ENCODE results near the gene CHSY3. TPM values are rescaled to one million over a fixed set of nuclear protein-coding genes. Genes with fewer than 3 reads are reported as not detected.

CHSY3 gene
- 3.1 TPM for total RNA-seq

DNA sequence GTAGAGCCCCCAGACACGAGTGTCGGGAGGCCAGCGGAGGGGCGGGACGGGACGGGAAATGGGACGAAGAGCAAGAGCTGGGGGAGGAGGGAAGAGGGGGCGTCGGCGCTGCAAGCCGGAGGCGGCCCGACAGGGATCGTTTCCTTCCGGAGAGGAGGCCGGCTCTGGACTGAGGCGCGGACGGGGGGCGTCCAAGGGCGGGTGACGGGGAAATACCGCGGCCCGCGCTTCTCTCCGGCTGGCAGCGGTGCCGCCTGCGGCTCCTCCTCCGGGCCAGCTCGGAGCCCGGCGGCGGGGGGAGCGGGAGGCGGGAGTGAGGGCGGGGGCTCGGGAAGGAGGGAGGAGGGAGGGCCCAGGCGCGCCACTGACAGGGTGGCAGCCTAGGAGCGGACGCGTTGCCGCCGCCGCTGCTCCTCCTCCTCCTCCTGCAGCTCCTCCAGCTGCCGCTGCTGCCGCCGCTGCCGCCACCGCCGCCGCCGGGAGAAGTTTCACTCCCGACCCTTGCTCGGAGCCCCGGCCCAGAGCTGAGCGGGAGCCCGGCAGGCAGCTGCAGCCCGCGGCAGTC is at the start of gene CHSY3:
Gene CHSY3, plus strand, starts transcription at position 364 of the 565 bp plus-strand sequence.
- DNase-seq (ENCODE audit: low spot score): peak; percentile 83

DNA sequence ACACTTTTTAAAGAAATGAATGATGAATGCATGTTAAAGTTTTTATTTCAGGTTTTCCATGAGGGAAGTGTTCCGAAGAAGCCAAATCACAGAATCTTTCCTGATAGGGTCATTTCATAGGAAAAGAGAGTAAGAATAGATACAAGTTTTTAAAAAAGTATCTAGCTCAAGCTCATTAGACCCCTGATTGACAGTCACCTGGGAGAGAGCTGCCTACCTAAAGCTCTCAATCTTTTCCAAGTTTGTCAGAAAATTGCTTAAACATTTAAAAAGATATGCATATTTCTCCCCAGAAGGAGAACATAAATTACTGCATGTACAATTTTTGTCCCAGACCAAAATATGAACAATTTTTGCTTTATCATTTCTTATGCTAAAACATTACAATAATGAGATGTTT is 47.9 kb upstream of the CHSY3 start:
- DNase-seq (ENCODE audit: low spot score): no peak

DNA sequence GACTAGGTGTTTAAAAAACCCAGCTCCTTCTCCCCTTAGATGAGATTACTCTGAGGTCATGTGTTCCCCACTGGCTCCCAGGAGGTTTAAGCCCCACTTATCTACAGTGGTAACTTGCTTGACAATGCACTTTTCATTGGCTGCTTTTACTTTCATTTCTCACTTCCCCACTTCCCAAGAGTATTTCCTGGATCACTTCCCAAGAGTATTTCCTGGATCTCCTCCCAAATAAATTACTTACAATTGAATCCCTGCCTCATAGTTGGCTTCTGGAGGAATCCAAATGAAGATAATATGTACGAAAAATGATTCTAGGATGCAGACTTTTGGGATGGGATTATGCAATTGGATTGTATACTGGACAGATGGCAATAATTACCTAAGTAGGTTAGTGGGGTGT is 47.1 kb upstream of the CHSY3 start:
- no peak for DNase-seq (ENCODE audit: low spot score)

DNA sequence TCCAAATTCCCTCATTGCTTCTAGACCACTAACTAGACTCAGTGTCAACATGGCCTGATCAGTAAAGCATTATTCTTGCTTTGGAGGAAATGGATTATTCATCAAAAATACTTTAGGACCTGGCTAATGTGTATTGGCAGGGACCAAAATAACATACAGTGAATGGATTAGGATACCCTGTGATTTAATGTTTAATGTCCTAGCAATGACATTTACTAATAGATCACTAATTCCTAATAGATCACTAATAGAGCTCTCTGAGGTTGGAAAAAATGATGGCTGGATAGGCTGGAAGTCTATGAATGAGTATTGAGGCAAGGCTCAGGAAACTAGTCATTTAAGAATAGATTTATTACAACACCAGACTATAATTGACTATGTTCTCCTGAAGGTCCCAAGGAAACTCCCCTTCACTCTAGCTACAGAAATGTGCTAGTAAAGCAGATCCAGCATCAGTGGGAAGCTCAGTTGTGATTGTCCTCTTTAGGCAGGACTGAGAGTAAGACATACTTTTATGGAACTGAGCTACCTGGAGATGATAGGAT is 46.1 kb upstream of the CHSY3 start:
- no peak for DNase-seq (ENCODE audit: low spot score)

DNA sequence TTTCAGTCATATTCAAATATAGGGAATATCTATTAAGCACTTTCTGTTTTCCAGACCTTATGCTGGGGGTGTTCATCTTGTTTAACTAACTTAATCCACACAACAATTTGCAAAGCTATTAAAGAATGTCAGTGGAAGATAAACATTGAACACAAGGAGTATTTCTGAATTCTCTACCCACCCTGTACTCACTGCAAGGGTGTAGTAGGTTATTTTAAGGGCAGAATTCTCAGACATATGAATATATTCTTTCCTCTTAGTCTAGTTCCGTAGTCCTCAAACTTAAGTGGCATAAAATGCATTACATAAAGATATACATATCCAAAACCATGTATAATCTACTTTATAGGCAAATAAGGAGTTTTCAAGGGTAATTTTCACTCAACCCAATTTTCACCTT is 19.9 kb upstream of the CHSY3 start:
- DNase-seq (ENCODE audit: low spot score): no peak

DNA sequence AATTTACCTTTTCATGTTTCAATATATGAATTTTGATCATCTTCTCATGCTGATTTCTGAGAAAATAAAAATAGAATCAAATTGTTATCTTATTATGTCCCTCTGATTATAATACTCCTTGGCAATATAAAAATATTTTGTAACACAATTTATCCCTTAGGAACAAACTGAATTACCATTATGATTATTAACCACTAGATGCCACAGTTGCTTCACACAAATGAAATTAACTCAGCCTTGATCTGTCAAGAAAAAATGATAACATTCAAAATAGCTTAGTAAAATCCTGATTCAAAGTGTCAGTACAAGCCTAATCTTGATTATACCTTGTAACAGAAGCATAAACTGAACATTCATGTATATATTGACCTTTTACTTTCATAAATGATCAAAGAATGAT is 4.8 kb upstream of the CHSY3 start:
- DNase-seq (ENCODE audit: low spot score): no peak

DNA sequence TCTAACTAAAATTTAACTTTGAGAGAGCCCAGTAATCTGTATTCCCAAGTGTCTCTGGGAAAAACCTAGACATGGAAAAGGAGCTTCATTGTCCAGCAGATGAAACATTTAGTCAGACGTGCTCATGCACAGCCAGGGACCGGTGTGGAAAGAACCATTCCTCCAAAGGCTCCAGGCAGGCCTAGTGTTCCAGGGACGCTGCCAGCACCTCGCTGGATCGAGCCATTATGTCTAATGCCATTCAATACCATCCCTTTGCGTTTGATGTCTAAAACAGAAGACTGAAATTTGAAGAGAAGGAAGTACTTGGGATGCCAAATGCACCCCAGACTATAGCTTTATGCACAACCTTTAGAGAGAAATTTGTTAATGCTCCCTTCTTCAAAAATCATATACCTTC is 1.4 kb upstream of the CHSY3 start:
- no peak for DNase-seq (ENCODE audit: low spot score)

DNA sequence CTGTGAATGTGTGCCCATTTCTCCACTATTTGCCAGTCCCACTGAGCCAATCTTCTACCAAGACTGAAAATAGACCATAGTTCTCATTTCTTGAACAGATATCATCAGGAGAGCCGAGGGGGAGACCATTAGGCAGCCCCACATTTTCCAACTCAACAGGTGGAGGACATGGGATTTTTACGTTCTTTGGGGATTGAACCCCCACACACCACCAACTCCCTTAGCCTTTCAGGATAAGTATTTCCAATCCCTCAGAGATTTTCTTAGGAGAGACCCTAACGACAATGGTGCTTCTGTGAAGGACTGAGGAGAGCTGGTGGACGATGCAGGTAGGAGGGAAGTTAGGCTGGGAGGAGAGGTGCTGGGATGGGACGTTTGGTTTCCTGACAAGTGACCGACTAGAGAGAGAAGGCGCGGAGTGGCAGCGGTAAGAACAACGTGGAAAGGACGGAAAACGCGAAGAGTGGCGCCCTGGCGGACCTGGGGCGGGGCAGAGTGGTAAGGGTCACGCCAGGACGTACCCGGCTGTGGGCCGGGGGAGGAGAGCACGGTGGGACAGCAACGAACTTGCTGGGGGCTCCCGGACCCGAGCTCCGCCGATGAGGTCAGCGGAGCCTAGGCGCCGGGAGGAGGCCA is 681 bp upstream of the CHSY3 start:
- DNase-seq (ENCODE audit: low spot score): no peak

DNA sequence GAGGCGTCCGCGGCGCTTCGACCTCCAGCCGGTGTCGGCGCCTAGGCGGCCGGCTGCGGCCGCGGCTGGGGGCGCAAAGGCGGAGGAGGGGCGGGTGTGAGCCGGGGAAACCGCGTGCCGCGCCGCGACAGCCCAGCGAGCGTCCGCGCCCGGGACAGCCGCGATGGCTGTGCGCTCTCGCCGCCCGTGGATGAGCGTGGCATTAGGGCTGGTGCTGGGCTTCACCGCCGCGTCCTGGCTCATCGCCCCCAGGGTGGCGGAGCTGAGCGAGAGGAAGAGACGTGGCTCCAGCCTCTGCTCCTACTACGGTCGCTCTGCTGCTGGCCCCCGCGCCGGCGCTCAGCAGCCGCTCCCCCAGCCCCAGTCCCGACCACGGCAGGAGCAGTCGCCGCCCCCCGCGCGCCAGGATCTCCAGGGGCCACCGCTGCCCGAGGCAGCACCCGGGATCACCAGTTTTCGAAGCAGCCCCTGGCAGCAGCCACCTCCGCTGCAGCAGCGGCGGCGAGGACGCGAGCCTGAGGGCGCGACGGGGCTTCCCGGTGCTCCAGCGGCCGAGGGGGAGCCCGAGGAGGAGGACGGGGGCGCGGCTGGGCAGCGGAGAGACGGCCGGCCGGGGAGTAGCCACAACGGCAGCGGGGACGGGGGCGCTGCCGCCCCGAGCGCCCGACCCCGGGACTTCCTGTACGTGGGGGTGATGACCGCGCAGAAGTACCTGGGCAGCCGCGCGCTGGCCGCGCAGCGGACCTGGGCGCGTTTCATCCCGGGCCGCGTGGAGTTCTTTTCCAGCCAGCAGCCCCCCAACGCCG is 605 bp downstream of the CHSY3 start:
- no peak for DNase-seq (ENCODE audit: low spot score)

DNA sequence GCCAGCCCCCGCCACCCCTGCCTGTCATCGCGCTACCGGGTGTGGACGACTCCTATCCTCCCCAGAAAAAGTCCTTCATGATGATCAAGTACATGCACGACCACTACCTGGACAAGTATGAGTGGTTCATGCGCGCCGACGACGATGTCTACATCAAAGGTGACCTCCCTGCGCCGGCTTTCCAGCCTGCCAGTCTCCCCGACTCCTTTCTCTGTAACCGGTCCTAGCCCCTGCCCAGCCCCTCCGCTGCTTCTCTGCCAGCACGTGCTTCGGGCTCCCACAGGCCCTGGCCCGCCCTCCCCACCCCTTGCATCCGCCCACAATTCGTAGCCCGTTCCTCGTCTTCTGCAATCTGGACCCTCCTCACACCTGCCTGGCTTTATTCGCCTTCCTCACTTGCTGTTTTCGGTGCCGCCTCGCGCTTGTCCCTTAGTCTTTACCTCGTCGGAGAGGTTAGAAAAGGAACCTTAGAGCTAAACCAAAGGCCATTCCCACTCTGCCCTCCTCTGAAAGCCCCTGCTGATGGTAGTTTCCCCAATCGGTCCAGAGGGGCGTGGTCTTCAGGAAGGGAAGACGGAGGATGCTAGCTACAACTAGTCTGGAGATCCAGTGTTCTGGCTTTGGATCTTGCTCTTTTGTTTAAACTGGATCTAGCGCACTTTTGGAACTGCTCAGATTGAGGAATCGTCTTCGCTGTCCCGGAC is 1.4 kb downstream of the CHSY3 start:
- DNase-seq (ENCODE audit: low spot score): no peak

DNA sequence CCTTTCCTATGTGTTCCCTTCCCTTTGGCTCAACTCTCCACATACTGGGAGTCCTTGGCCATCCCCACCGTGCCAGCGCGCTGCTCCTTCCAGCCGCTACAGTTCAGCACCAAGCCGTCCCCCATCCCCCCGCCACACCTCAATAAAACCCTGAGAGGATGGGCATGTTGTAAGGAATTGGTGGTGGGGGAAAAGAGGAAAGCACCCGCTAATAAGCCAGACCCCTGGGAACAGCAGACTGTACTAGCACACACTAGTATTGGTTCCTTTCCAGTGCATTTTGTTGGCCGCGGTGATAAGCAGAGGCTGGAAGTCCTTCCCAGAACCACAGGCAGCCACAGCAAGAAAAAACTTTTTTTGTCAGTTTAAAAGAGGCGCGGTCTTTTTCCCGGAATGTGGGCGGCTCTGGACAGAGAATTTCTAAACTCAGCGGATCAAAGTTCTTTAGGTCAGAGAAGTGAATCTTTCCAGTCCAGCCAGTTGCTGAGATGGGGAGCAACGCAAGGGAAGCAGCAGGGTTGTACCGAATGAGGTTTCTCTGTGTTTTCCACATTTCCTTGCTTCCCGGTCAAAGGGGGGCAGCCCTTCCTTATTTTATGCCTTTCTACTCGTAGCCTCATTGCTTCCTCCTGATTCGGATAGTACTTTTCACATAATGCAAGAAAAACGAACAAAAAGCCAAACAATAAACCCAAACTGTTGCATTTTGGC is 2.1 kb downstream of the CHSY3 start:
- DNase-seq (ENCODE audit: low spot score): no peak

DNA sequence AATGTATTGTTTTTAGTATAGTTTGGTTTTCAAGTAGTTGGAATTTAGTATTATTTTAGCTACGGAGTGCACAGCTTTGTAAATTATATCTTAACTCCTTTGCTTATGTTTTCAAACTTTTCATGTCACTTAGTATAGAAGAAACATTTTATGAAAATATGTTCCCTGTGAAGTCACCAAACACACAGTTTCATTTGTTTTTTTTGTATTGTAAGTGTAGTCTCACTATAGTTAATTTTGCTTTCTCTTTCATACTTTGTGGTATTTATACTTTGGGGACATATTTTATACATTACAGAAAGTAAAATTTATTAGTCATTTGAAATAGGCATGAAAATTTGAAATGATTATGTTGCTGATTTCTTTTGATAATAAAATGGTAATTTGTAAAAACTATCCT is 5.0 kb downstream of the CHSY3 start:
- no peak for DNase-seq (ENCODE audit: low spot score)

DNA sequence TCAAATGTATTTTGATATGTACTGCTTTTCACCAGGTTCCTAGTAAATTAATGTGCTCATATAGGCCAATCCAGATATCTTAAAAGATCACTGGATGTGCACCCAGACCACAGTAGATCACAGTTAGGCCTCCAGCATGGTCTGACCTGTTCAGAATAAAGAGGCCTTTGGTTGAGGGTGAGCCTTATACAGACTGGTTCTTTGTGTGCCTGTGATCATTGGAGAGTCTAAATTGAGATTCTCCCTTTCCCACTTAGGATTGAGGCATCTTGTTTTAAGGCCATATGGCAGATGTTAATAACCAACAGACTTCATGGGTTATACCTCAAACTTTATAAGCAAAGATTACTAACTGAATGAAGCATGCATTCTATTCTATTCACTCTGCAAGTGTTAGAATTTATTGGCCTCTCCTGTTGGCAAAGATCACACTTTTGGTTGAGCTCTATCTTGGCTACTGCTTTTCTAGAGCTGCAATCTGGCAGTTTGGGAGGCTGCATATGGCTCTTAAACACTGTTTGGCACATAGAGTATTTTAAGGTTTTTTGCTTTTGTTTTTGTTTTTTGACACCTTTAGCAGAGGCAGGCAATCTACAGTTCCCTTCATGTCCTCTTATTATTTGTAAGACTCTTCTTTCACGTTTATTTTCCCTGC is 8.5 kb downstream of the CHSY3 start:
- no peak for DNase-seq (ENCODE audit: low spot score)

DNA sequence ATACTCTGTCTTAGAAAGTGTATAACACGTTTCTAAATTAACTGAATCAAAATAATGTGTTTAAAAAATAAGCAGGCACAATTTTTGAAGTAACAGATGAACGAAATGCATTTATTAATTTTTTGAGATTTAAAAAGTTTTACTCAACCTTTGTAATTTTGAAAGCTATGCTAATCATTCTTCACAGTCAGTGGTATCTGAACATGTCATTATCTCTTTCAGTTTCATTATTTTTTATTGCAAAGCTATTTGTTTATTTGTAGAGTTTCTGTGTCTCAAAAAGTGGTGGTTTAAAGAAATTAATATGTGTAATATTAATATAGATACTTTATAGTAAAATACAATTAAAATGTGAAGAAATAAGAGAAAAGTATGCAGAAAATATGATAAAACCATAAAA is 11.2 kb downstream of the CHSY3 start:
- no peak for DNase-seq (ENCODE audit: low spot score)

DNA sequence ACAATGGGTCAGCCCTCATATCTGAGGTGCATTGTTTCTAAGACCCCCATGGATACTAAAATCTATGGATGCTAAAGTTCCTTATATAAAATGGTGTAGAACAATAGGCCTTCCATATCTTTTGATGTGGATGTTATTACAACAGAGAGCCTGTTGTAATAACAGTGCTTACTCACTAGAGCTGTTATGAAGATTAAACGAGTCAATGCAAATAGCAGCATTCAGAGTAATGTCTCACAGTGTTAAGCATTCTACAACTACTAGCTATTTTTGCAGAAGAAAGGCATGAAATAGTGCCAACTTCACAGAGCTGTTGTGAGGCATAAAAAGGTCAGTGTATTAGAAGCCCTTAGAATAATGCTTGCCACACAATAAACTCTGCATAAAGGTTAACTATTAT is 13.0 kb downstream of the CHSY3 start:
- DNase-seq (ENCODE audit: low spot score): no peak

DNA sequence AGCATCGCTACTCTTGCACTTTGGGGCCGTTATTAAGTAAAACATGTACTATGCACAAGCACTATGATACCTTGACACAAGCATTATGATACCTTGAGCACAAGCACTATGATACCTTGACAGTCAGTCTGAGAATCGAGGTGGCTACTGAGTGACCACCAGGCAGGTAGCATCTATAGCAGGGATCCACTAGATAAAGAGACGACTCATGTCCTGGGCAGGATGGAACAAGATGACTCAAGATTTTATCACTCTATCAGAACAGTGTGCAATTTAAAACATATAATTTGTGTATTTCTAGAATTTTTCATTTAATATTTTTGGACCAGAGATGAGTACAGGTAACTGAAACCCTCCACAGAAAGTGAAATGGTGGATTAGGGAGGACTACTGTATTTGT is 16.9 kb downstream of the CHSY3 start:
- no peak for DNase-seq (ENCODE audit: low spot score)

DNA sequence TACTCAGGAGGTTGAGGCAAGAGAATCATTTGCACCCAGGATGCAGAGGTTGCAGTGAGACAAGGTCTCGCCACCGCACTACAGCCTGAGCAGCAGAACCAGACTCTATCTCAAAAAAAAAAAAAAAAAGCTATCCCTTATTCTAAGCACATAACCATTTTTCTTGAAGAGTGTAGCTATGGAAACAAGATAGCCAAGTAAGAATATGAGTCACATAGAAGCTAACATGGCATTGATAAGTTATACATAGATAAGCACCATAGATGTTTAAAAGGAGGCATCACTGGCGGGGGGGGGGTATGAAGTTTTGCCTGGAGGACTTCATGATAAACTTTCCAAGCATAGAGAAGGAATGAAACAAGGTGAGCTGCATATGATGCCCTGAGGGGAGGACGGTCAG is 26.0 kb downstream of the CHSY3 start:
- no peak for DNase-seq (ENCODE audit: low spot score)

DNA sequence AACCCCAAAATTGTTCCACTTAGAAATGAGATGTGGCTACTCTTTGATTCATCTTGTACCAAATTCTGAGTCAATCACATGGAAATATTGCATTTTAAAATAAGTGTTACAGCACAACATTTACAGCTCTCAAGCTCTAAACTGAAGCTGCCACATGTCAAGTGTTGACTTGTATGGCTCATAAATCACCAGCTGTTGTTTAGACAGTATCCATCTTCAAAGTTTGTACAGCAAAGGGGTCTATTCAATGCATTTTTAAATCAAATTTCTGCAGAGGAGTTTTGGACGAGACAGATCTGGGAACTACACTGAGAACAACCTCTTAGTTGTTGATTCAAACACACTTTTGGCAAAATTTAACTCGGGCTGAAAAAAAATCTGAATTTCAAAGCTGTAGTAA is 31.4 kb downstream of the CHSY3 start:
- DNase-seq (ENCODE audit: low spot score): no peak

DNA sequence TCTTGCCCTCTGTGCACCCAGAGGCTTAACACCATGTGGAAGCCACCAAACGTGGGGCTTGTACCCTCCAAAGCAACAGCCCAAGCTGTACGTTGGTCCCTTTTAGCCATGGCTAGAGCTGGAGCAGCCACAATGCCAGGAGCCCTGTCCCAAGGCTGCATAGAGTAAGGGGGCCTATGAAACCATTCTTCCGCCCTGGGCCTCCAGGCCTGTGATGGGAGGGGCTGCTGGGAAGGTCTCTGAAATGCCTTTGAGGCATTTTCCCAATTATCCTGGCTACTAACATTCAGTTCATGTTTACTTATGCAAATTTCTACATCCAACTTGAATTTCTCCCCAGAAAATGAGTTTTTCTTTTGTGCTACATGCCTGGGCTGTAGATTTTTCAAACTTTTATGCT is 33.8 kb downstream of the CHSY3 start:
- DNase-seq (ENCODE audit: low spot score): no peak

DNA sequence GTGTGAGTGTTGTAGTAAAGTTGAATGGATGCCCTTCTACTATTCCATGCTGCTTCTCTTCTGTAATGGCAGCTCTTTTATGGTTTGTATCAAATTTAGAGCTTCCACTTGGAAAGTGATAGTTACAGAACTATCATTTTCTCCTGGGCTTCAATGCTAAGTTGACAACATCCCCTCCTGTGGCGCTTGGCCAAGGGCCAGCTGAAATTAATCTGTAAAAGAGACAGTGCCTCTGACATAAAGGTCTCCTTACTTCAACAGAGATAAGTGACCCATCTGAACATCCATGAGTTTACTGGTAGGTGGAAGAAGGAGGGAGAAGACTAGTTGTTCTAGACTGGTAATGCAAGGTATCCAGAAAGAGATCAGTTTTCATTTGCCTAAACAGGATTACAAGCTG is 39.7 kb downstream of the CHSY3 start:
- no peak for DNase-seq (ENCODE audit: low spot score)

DNA sequence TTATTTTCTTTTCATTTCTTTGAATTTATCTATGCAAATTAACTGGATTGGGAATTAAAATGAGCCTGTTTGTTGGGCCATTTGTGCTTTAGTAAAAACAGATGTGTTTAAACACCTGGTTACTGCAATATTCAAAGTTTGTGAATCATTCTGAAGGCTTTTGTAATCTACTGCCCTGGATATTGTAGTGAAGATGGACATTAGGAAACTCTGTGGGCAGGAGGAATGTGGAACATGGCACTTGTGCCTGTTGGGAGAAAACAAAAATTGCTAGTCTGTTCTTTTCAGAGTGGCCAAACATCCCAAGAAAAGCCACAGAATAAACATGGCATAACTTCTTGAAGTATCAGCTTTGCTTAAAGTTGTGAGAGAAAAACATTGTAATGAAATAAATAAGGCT is 40.8 kb downstream of the CHSY3 start:
- no peak for DNase-seq (ENCODE audit: low spot score)

Data from mucosa of gallbladder (tissue), 1 donor.